BLaER1 (cell line): ENCODE results near the gene MVK.

ENCODE experiments used
- H3K27ac ChIP-seq: shearing (Covaris generic); formaldehyde crosslinking; 2 replicates; pipeline ENCODE4 v1.8.1; 2022
- H3K27me3 ChIP-seq: shearing (Covaris generic); formaldehyde crosslinking; 2 replicates; pipeline ENCODE4 v1.8.1; 2022
- H3K36me3 ChIP-seq: shearing (Covaris generic); formaldehyde crosslinking; 2 replicates; pipeline ENCODE4 v1.8.1; 2022
- H3K4me1 ChIP-seq: shearing (Covaris generic); formaldehyde crosslinking; 2 replicates; pipeline ENCODE4 v1.8.1; 2022
- H3K4me2 ChIP-seq: shearing (Covaris generic); formaldehyde crosslinking; 2 replicates; pipeline ENCODE4 v1.8.1; 2022
- H3K4me3 ChIP-seq: shearing (Covaris generic); formaldehyde crosslinking; 2 replicates; pipeline ENCODE4 v1.8.1; 2022
- H3K9ac ChIP-seq: shearing (Covaris generic); formaldehyde crosslinking; 2 replicates; pipeline ENCODE4 v1.8.1; 2022
- H3K9me3 ChIP-seq: shearing (Covaris generic); formaldehyde crosslinking; 2 replicates; pipeline ENCODE4 v1.8.1; 2022
- H4K20me1 ChIP-seq: shearing (Covaris generic); formaldehyde crosslinking; 2 replicates; pipeline ENCODE4 v1.8.1; 2022
- Cebpa-rat ChIP-seq: shearing (Covaris generic); IDR thresholded peaks from 2 replicates; pipeline ENCODE4 v1.8.1; 2022

The MVK gene

DNA sequence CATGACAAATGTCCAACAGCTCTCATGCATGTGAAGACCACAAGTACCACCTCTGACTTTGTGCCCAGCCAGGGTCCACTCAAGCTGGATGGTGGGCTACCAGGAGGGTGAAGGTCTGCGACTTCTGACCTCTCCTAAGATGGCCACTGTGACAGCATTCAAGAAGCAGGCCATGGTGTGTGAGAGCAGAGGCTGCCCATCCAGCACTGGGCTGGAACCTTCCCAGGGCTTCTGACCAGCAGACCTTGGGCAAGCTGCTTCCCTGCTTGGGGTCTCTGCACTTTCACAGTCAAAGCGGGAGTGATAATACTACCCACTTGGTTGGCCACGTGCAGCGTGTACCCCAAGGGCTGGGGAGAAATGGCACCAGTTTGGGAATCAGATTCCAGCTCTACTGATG, 10.7 kb upstream of the MVK start:
- H3K27me3 ChIP-seq, result no peaks in the 10 kb centered on the region
- H3K27ac ChIP-seq, result peak overlapping the region; percentile 59
- peaks cover 37% of the 10 kb centered on the region for H3K4me1 ChIP-seq
- H3K36me3 ChIP-seq, result peaks cover 79% of the 10 kb centered on the region
- H3K4me3 ChIP-seq, result no peak overlapping the region; the same call in 1 of the 2 replicates
- peak overlapping the region; percentile 50; the same call in 1 of the 2 replicates for H3K9ac ChIP-seq
- H3K4me2 ChIP-seq, result peak overlapping the region; percentile 89
- H3K9me3 ChIP-seq, result peaks cover 10% of the 10 kb centered on the region; the same call in 1 of the 2 replicates
- H4K20me1 ChIP-seq, result peaks cover 10% of the 10 kb centered on the region; the same call in 1 of the 2 replicates
- no peak for TF ChIP-seq Cebpa-rat

DNA sequence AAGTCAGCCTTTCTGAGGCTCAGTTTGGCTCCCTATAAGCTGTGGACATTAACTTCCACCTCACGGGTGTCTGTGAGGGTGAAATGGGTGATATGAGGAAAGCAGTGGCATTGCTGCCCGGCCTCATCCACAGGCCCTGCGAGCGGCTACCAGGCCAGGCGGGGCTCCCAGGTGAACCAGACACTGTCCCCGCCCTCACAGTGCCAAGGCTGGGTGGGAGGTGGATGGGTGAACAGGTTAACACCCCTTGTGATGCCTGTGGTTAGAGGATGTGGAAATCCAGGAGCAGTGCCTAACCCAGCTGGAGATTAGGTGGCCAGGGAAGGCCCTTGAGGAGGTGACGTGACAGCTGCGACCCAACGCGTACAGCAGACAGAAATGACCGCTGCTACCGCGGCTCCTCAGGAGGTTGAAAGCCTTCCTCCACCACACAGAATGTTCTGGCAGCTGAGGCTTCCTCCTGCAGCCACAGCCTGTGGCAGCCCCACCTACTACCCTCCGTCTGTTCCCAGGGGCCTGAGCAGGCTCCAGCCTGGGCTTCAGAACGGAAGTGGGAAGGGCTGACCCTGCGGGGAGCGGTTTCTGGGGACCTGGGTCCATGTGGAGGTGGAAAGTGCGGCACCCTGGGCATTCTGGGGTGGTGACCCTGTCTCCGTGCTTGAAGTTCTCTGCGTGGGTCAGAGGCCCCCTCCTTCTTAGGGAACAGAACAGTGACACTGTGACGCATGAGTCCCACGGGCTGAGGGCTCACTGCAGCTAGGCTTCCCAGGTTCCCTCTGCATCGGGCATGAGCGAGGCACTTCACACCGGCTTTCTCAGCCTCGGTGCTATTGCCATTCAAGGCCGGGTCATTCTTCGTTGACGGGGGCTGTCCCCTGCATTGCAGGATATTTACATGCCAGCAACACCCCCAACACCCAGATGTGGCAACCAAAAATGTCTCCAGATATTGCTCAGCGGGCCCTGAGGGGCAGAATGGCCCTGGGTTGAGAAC, 10.0 kb upstream of the MVK start:
- Histone ChIP-seq H3K36me3 (peaks cover 79% of the 10 kb centered on the region), H3K9ac (peak overlapping the region; percentile 50; the same call in 1 of the 2 replicates), H3K4me2 (peak overlapping the region; percentile 89), H3K4me1 (peaks cover 30% of the 10 kb centered on the region), H4K20me1 (peaks cover 10% of the 10 kb centered on the region; the same call in 1 of the 2 replicates), H3K27ac (peak overlapping the region; percentile 59), H3K4me3 (peak overlapping the region; percentile 7; the same call in 1 of the 2 replicates), H3K9me3 (peaks cover 10% of the 10 kb centered on the region; the same call in 1 of the 2 replicates), H3K27me3 (no peaks in the 10 kb centered on the region)
- no peak for TF ChIP-seq Cebpa-rat

DNA sequence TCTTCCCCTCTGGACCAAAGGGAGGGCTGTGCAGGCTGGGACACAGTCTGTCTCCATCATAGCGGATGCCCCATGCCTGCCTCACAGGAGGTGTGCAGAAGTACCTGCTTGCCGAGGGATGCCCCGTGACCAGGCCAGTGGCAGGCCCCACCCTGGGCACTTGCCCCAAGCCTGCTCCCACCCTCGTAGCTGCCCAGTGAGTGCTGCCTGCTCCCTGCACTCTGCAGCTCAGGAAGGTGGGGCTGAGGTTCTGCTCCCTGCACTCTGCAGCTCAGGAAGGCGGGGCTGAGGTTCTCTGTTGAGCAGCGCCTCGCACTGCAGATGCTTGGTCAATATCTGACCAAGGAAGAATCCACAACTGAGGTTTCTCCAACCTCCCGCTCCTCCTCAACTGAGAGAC, 7.2 kb upstream of the MVK start:
- Histone ChIP-seq H3K4me1 (peaks cover 27% of the 10 kb centered on the region), H3K4me2 (no peak overlapping the region), H3K27ac (no peak overlapping the region), H3K9me3 (peaks cover 10% of the 10 kb centered on the region; the same call in 1 of the 2 replicates), H3K9ac (no peak overlapping the region), H3K27me3 (no peaks in the 10 kb centered on the region), H3K4me3 (no peak overlapping the region), H4K20me1 (peaks cover 10% of the 10 kb centered on the region; the same call in 1 of the 2 replicates), H3K36me3 (peaks cover 79% of the 10 kb centered on the region)
- no peak for TF ChIP-seq Cebpa-rat

DNA sequence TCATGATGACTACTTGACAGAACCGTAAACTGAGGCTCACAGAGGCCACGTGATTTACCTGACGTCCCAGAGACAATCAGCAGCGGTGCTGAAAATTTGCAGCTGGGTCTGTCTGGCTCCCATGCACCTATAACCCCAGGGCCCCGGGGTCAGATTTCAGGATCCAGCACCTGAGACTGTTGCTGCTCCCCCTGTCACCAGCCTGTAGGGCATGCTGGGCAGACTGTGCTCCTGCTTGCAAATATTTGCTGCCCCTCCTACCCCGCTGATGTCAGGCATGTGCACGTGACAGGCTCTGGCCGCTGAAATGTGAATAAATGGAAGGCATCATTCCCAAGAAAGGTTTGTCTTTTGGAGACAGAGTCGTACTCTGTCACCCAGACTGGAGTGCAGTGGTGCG, 6.3 kb upstream of the MVK start:
- Histone ChIP-seq H3K36me3 (peaks cover 75% of the 10 kb centered on the region), H3K27ac (no peak overlapping the region), H3K4me3 (no peak overlapping the region), H3K27me3 (no peaks in the 10 kb centered on the region), H3K4me2 (no peak overlapping the region), H3K9me3 (0 out of 2 replicates have a peak, but pooled peaks cover 1% of the 10 kb centered on the region), H4K20me1 (peaks cover 10% of the 10 kb centered on the region; the same call in 1 of the 2 replicates), H3K4me1 (peaks cover 28% of the 10 kb centered on the region), H3K9ac (no peak overlapping the region)
- no peak for TF ChIP-seq Cebpa-rat

DNA sequence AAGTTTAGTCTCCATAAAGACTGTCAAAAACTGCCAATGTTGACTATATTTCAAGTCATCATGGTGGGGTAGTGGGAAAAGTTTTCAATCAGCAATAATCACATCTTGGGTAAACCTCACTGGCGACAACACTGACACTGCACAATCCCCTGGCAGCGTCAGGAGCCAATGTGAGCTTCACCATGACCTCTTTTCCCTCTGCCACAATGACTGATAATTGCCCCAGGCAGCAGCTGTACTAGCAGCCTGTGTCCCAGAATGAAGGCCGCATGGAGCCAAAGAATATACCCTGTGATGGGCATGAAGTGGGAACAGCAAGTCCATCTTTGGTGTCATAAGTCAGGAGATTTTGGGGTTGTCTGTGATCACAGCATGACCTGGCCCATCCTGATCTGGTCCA, 5.6 kb upstream of the MVK start:
- TF ChIP-seq Cebpa-rat, result no peak
- Histone ChIP-seq H3K36me3 (peaks cover 70% of the 10 kb centered on the region), H3K4me2 (no peak overlapping the region)

DNA sequence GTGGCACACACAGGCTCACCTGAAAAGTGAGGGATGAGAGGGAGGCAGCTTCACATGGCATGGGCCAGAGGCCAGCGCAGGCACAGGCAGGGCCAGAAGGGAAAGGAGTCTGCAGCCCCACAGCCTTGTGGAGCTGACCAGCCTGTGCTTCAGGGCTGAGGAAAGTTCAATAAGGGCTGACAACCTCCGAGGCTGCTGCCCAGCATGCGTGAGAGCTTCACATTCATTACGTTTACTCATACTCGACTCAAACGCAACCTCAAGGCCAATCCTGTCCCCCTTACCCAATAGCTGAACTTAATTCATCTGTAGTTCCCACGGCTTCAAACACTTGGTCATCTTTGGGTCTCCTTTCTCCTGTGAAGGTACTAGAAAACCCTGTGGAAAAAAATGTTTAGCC, 5.1 kb upstream of the MVK start:
- no peak overlapping the region for H3K4me2 ChIP-seq
- H4K20me1 ChIP-seq, result peaks cover 10% of the 10 kb centered on the region; the same call in 1 of the 2 replicates
- no peaks in the 10 kb centered on the region for H3K9me3 ChIP-seq
- H3K27ac ChIP-seq, result no peak overlapping the region
- no peaks in the 10 kb centered on the region for H3K27me3 ChIP-seq
- H3K9ac ChIP-seq, result no peak overlapping the region
- peaks cover 24% of the 10 kb centered on the region for H3K4me1 ChIP-seq
- TF ChIP-seq Cebpa-rat, result no peak
- H3K36me3 ChIP-seq, result peaks cover 70% of the 10 kb centered on the region
- H3K4me3 ChIP-seq, result no peak overlapping the region

More for the DNA sequence above, 5.6 kb upstream of the MVK start:
- H3K27me3 ChIP-seq, result no peaks in the 10 kb centered on the region
- H3K9me3 ChIP-seq, result no peaks in the 10 kb centered on the region
- no peak overlapping the region for H3K4me3 ChIP-seq
- peaks cover 10% of the 10 kb centered on the region; the same call in 1 of the 2 replicates for H4K20me1 ChIP-seq
- H3K4me1 ChIP-seq, result peaks cover 28% of the 10 kb centered on the region
- no peak overlapping the region for H3K27ac ChIP-seq
- H3K9ac ChIP-seq, result no peak overlapping the region

DNA sequence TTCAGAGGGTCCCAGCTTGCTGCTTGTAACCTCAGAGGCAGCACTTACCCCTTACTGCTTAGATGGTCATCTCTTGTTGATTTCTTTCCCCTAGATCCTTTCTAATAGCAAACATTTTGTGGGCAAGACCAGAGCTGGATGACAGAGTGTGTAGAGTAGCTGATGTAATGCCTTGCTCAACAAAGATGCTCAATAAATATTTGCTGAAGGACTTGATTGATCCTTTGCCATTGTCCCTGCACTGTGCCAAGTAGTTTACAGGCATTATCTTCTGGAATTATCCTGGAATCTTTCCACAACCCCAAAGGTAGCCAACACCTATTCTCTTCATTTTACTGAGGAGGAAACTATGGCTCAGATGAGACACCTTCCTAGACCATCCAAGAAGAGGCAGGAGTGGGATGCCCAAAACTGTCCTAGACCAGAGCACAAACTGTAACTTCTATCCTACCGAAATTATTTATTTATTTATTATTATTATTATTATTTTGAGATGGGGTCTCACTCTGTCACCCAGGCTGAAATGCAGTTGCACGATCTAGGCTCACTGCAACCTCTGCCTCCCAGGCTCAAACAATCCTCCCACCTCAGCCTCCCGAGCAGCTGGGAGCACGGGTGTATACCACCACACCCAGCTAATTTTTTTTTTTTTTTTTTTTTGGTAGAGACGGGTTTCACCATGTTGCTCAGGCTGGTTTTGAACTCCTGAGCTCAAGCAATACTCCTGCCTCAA, 1.7 kb upstream of the MVK start:
- Histone ChIP-seq H3K27ac (no peak overlapping the region), H3K27me3 (no peaks in the 10 kb centered on the region), H3K4me1 (peaks cover 24% of the 10 kb centered on the region), H3K36me3 (peaks cover 59% of the 10 kb centered on the region), H3K4me2 (peak overlapping the region; percentile 98), H3K9ac (no peak overlapping the region), H3K4me3 (peak overlapping the region; percentile 81; the same call in 1 of the 2 replicates), H3K9me3 (no peaks in the 10 kb centered on the region), H4K20me1 (no peaks in the 10 kb centered on the region)
- no peak for TF ChIP-seq Cebpa-rat

DNA sequence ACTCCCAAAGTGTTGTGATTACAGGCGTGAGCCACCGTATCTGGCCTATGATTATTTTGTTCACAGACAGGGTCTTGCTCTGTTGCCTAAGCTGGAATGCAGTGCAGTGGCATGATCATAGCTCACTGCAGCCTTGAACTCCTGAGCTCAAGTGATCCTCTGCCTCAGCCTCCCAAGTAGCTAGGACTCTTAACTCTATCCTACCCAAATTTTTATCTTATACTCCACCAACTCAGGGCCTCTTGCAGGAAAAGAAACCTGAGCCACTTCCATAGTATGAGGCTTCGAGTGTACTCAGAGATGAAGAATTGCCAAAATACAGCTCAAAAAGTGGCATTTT, 1.1 kb upstream of the MVK start:
- H3K9ac ChIP-seq, result peak overlapping the region; percentile 78
- no peak for TF ChIP-seq Cebpa-rat
- H3K9me3 ChIP-seq, result no peaks in the 10 kb centered on the region
- peak overlapping the region; percentile 81 for H3K27ac ChIP-seq
- no peaks in the 10 kb centered on the region for H4K20me1 ChIP-seq
- H3K4me3 ChIP-seq, result peak overlapping the region; percentile 81
- peak overlapping the region; percentile 98 for H3K4me2 ChIP-seq
- H3K27me3 ChIP-seq, result no peaks in the 10 kb centered on the region
- H3K4me1 ChIP-seq, result peaks cover 24% of the 10 kb centered on the region
- peaks cover 59% of the 10 kb centered on the region for H3K36me3 ChIP-seq

DNA sequence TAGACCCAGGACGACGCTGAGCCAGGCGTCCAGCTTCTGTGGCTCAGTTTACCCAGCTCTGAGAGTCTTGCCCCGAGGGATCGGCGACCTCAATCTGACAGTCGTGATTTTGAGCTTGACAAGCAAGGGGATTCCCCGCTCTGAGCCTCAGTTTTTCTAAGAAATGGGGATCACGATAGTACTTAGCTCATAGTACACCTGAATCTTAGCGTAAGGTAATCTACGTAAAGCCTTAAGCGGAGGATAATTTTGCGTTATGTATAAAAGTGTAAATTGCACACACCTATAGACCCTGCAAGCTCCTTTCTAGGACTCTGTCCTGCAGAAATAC, 285 bp downstream of the MVK start:
- Histone ChIP-seq H4K20me1 (no peaks in the 10 kb centered on the region), H3K27ac (no peak overlapping the region), H3K4me2 (peak overlapping the region; percentile 85), H3K9ac (peak overlapping the region; percentile 78), H3K4me3 (peak overlapping the region; percentile 81), H3K27me3 (no peaks in the 10 kb centered on the region), H3K9me3 (no peaks in the 10 kb centered on the region), H3K36me3 (peaks cover 60% of the 10 kb centered on the region), H3K4me1 (peaks cover 24% of the 10 kb centered on the region)
- no peak for TF ChIP-seq Cebpa-rat
